22Rv1 (cell line): ENCODE measurements around the gene GNG3.

Experiments
- CTCF ChIP-seq: fragments of 450-650 bp; IDR thresholded peaks from 2 replicates; pipeline ENCODE4 v1.5.1; 2017; ENCODE audit warnings: mild to moderate bottlenecking
- ZFX ChIP-seq: fragments of 450-650 bp; IDR thresholded peaks from 2 replicates; pipeline ENCODE4 v1.6.1; 2017; ENCODE audit warnings: antibody characterized with exemption, borderline replicate concordance

DNA sequence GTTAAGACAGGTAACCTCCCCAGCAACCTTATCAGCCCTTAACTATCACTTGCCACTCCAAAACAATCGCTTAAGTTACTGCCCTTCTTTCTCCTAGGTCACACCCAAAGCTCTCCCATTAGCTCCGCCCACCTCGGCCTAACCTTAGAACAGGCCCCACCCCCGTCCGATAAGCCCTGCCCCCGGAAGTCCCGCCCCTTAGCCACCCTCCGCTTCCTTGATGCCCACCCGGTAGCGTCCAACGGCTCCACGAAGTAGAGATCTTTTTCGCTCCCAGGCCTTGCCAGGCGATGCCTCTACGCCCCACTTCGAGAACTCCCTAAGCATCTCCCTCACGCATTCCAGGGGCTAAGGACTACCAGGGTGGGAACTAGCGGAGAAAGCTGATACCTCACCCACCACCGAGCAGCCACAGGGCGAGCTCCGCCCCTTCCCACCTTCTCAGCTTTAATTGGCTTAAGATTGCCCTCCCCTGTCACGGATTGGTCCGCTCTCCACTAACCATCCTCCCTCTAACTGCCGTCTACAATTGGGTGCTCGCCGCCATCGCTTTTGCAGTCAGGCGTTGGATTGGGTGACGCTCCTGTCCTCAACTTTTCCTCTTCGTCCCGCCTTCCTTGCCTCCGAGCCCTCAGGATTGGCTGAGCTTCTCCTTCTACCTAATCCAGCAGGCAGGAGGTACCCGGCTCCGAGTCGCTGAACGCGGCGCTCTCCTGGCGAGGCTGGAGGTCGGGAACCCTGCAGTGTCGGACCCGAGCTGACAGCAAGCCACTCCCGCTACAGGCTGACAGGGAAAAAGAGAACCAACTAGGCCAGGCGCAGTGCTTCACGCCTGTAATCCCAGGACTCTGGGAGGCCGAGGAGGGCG, 46.5 kb downstream of the GNG3 start, which contains the start of gene ZBTB3:
- TF ChIP-seq CTCF (no peak), ZFX (no peak)
